ENCODE measurements around the gene CASK.

CASK gene

DNA sequence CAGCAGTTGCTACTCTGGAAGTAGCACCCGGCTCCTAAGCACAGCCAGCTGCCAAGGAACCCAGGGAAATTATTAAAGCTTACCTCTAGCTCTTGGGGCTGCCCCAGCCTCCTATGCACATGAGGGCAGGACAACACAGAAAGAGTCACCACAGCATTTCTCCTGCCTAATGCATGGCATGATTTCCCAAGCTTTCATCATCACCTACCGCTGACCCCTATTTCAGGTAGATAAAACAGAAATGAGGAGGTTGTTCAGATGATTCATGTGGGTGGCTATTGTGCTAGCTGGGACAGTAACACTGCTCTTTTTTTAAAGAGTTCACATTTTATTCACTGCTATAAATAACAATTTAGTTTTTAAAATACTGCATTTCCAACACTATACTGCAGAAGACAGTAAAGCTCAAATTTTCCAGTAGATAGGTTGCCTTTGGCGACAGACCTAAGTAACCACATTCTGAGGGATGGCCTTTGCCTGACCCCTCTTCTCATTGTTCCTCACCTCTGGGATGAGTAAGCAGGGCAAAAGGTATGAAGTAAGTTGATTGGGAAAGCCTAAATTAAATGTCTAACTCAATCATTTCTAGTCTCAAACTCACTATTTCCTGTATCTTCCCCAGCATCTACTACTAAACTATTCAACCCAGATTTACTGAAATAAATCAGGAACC, 16.7 kb downstream of the CASK start:
- no peak for DNase-seq

DNA sequence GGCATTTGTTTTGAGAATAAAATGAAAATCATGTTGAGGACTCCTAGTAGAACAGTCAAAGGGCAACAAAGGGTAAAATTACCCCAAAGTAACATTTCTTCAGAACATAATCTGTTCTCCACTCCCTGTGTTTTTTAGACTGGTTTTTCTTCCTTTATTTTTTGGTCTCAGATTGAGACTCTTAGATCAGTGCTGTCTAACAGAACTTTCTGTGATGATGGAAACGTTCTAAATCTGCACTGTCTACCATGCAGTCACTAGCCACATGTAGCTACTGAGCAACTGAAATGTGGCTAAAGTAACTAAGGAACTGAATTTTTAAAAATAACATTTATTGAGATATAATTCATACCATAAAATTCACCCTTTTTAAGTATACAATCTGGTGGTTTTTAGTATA, 19.8 kb downstream of the CASK start:
- no peak for DNase-seq

DNA sequence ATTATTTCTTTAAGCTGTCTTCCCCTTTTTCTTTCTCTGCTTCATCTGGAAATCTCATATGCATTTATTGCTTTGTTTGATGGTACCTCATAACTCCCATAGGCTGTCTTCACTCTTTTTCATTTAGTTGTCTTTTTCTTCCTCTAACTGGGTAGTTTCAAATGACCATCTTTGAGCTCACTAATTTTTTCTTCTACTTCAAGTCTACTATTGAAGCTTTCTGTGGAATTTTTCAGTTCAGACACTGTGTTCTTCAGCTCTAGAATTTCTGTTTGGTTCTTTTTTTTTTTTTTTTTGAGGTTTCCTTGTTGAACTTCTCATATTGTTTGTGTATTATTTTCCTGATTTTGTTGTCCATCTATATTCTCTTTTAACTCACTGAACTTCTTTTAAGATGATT, 23.0 kb downstream of the CASK start:
- DNase-seq: no peak

DNA sequence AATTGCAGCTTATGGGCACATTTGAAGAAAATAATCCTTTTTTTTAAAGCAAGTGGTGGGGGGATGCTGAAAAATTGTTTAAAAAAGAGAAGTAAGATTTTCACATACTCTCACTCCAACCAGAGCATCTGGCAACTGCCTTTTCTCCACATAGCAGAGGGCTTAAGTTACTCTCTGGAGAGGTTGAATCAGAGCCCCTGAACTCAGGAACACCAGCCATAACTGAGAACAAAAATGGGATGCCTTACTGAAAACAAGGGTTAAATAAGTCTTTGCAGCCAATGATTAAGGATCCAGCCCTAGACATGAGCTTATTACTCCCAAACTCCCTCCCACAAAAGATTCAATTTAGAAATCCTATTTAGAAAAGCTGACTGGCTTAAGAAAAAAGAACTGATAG, 27.5 kb downstream of the CASK start:
- DNase-seq: no peak

DNA sequence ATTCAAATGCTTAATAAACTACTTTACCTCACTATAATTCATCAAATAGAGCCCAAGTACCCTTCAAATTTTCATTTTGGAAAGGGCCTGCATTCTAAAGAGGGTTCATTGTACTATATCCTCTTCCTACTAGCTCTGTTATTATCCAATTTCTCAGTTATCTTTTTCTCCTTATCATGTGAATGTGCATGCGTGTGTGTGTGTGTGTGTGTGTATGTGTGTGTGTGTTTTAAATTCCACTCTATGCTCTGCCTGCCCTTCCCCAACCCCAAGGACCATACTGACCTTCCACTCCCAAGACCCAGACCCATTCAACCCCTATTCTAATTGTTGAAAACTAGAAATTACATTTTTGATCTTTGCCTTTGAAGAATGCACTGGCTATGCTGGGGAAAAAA, 33.3 kb downstream of the CASK start:
- DNase-seq: no peak

DNA sequence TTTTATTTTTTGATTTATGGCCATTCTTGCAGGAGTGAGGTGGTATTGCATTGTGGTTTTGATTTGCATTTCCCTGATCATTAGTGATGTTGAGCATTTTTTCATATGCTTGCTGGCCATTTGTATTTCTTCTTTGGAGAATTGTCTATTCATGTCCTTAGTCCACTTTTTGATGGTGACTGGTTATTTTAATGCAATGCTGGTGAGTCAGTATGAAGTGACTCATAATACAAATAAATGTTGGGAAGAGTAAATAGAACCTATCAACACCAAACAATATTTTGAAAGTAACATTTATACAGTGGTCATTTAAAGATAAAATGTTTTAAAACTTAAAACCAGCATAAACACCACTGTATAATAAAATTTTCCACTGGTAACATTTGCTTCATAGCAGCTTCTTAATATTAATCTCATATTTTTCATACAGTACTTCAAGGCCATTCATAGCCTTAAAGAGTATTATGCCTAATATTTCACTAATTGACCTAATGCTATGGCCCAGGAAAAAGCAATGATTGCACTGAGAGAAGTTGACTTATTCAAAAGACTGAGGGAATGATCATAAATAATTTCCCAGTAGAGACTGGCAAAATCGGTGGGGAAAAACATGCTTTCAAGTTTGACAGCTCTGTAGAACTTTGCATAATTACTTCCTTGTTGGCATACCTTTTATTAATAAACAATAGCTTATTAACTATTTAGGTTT, 33.9 kb downstream of the CASK start:
- DNase-seq: no peak

DNA sequence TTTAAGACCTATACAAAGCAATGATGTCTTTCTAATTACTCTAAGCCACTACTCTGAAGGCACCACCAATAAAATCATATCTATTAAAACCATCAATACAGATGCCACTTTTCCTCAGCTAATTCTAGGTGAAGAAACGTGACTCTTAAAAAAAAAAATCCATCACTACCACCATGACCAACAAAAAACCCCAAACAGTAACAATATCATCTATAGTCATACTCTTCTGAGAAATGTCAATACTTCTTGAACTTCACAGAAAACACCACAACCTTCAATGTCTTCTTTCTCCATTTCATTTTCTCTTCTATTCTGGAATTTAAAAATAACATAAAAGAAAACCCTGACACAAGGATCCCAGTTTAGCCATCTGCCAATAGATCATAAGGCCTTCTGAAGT, 35.7 kb downstream of the CASK start:
- DNase-seq: no peak

DNA sequence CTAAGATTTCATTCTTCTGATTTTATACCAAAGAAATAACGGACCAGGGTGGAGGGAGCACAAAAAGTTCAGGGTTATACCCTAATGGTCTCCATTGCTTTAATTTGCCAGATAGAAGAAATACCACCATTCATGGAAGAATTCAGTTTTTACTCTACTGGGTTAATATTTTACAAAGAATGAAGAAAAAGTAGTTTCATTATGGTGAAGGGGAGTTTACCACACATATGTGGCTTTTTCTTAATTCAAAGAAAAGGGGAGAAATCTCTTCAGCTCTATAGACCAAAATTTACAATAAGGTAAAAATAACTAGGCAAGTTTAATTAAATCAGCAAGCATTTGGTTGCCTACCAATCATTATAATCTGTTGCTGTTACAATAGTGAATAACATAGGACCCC, 37.6 kb downstream of the CASK start:
- DNase-seq: no peak

DNA sequence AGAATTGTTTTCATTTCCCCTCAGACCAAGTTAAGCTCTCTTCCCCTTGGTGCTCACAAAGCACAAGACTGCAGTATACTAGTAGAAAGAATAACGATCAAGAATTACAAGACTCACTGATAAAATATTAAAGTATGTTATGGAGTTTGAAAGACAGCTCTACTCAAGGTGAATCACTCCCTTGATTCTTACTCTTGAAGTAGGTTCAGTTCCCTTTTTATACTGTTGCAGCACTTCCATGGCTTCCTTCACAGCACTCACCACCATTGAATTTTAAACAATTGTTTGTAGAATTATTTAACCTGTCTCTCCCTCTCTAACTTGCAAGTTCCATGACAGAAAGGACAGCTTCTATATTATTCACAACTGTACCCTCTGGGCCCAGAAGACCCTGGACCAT, 42.2 kb downstream of the CASK start:
- peak; percentile 1 to 8 for DNase-seq

DNA sequence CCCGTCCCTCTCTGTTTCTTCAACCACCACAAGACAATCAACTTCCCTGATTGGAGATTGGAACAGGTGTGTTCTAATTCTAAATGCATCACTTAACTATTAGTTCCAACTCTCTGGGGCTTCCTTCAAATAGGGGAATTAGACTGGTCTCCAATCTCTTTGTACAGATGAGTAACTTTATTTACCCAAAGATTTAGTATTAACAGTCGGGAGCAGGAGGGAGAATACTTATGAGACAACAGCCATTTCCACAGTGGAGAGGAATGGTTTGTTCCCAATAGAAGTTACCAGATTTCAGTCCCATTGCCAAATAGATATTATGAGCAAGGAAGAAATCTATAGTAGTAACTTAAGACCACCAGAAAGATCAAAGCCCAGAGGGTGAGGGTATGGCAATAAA, 46.2 kb downstream of the CASK start:
- DNase-seq: no peak

DNA sequence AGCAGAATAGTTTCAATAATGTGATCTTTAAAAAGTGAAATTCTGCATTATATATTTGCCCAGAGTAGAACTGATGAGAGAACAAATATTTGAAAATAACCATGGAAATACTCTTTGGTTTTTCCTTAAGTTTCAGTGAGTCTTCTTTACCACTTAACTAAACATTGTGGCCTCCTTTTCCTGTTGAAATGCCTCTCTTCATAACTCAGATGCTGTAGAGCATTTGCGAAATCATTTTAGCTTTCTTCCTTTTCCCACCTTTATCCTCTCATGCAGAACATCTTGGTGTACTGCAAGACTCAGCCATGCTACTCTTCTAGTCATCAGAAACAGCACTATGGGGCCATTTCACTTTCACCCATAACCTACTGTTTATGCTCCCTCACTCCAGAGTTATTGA, 48.2 kb downstream of the CASK start:
- DNase-seq: no peak

DNA sequence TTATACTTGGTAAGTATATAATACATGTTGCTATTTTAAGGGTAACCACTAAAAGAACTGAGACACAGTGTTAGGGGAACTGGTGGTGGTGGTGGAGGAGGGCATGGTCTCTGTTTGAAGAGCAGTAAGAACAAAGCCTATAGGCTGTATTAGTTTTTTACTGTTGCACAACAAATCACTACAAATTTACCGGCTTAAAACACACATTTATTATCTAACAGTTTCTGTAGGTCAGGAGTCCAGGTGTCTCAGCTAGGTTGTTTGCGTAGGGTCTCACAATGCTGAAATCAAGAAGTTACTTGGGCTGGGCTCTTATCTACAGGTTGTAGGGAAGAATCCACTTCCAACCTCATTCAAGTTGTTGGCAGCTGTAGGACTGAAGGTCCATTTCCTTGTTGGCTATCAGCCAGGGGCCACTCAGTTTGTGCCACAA, 52.6 kb downstream of the CASK start:
- DNase-seq: no peak

DNA sequence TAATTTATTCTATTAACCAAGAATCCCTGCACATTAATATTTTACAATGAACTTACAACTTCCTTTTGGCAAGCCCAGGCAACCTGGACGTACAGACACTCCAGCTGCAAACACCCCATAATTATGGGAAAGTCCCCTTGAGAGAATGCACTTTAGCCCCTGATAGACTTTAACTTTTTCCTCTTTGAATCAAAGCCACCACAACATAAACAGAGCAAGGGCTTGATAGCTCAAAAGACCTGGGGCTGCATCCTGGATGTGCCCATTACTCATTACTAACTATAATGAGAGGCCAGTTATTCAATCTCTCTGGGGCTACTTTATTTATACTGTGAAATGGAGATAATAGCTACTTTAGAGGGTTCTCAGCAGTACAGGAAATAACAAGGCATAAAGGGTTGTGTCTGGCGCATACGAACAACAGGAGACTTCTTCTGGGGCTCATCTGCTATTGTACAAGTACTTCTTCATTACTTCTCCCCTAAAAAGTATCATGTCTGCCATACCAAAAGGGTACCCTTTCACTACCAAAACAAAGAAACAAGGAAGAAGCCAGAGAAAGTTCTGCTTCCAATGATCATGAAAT, 54.9 kb downstream of the CASK start:
- DNase-seq: no peak

DNA sequence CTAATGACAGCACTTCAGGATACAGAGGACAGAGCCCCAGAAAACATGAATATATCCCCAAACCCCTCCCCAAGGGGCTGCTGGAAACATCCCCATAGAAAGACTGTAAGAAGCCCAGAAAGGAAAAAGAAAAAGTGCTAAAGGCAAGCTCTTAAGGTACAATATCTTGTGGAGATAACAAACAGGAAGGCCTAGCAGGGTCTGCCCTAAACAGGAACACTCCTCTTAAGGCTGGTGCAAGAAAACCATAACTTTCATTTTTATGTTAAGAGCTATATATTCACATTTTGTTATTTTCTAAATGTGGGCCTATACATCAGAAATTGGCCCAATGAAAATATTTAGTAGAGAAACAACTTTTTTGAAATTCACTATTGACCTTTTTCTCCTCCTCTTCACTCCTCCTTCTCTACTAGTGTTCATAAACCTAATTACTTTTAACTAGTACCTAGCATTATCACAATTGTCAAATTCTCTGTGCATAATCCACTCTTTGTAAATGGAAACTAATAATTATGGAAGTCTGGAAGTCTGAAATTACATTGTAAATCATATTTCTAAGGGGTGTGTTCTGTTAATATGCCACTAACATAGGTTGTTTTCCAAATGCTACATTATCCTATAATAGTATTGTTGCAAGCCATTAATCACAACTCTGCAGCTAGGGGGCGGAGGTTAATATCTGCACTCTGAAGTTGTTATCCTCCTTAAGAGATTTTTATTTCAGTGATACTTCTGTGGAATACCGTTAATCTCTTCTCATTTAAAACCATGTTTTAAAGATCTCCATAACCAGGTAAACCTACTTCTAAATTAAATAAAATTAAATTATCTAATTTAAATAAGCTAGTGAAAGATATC, 59.8 kb downstream of the CASK start:
- DNase-seq: no peak

DNA sequence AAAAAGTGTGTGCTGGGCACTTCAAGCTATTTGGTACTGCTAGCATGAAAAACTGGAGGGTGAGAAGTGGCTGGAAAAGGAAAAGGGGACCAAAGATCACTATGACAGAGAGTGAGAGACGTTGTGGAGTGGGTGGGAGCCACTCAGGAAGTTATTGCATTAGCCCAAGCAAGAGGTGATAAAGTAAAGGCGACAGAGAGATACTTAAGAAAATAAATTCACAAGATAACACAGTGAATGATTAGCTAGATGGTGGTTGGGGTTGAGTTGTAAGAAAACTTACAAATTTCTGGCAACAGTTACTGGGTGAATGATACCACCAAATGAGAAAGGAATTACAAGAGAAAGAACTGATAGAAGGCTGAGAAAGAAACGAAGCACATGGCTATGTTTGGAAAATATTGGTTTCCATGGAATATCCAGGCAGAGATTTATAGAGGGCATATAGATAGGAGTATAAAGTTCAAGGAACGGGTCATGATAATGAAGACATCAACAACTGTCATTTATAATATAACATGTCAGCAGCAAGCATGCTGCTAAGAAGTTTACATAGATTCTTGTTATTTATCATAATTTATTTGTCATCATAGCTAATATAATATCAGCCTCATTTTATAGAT, 60.7 kb downstream of the CASK start:
- DNase-seq: no peak

DNA sequence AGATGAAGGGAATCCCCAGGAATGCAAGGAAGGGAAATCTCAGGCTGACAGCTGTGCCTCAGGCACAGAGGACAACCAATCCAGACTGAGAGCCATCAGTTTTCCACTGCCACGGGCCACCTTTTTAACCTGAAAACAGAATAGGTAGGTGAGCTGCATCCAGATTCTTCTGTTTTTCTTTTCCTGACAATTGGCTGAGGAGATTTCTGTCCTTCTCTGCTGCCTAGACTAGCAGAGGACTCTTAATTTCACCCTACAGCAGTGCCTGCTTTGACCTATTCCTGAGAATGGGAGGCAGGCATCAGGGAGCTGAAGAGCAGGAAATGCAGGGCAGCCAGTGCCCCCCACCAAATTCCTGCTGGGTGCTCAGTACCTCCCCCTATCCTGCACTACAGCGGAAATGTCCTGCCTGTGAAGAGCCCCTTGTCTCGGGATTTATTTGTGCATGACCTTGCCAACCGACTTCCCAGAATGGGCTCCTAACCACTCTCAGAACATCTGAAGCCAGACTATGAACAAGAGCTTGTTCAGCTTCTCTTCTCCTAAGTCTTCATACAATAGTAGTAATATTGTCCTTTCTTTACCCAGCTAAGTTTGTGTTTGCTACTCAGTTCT, 65.1 kb downstream of the CASK start:
- DNase-seq: no peak

DNA sequence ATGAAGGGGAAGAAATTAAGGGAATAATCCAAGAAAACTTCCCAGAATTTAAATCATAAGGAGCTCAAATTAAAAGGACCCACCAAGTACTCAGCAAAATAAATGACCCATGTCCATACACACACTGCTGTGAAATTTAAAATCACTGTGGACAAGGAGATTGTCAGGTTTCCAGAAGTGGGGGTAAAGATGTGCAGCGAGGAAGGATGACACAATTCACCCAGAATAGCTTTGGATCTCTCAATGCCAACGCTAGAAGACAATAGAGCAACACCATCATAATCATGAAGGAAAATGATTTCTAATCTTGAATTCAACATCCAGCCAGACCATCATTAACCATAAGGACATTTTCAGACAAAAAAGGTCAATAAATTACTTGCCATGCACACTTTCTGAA, 65.7 kb downstream of the CASK start:
- DNase-seq: no peak

DNA sequence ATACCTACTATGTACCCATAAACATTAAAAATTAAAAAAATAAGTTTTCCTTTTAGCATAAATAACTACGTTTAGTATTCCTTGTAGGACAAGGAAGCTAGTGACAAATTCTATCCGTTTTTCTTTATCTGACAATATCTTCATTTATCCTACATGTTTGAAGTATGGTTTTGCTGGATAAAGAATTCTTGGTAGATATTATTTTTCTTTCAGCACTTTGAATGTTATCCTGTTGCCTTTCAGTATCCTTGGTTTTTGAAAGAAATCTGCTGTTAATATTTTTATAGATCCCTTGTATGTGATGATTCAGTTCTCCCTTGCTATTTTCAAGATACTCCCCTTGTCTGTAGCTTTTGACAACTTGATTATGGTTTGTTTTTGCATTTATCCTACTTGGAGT, 76.6 kb downstream of the CASK start:
- DNase-seq: no peak

DNA sequence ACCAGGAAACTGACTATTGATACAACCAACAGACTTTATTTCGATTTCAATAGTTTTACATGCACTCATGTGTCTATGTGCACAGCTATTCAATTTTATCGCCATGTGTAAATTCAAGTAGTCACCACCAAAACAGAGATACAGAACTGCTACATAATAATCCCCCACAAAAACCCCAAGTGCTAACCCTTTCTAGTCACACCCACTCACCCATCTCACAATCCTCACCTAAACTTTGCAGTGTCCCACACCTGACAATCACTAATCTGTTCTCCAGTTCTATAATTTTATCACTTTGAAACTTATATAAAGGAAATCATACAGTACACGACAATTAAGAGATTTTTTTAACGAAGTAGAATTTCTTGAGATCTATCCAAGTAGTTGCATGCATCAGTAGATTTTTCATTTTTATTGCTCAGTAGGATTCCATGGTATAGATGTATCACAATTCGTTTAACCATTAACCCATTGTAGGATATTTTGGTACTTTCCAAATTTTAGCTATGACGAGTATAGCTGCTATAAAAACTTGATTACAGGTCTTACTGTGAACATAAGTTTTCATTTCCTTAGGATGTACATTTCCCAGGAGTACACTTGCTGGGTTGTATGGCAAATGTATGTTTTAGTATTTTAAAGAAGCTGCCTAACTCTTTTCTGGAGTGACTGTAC, 85.9 kb downstream of the CASK start:
- DNase-seq: no peak

DNA sequence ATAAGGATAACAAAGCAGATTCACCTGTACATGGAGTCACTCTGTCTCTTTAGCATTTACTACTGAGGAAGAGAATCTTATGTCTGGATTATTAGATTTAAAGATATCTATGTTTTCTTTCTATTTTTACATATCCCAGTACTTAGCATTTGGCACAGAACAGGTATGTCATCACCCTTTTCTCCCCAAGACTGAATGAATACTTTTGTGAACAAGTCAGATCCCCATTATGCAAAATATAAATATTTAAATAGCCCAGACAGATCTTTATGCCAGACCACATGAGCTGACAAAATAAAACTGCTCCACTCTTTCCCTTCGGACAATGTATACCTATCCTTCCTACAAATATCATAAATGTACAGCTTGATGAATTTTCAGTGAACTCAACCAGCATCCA, 94.5 kb downstream of the CASK start:
- no peak for DNase-seq

DNA sequence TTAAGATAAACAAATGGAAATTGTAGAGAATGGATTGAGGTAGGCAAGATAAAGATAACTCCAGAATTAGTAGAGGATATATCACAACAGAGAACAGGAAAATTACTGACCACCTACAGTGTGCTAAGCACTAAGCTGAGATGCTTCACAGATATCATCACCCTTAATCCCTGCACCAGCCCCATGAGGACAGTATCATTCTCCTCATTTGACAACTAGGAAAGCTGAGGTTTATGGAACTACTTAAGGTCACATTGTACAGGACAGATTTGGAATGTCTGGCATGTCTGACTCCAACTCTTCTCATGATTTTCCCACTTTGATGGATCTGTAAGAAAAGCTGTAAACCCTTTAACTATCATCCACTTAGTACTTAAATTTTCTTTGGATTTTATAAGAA, 95.5 kb downstream of the CASK start:
- DNase-seq: no peak

DNA sequence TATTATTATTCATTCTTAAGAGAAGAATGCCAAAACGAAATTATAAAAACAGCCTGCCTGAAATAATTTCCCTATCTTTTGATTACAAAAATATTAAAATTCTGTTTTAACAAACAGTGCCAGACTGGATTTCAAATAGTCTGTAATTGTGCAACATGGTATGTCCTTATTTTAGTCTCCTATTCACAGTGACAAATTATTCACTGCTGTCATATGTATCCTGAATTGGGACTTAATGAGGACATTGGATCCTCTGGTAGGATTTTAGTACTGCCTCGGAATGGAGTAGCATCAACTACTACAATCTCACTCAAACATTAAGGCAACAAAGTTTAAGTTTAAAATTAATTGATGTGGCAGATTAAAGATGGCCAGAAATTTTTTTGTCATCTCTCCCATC, 97.6 kb downstream of the CASK start:
- no peak for DNase-seq
